KBM-7 (cell line): ENCODE data around the gene SLC19A1.

ENCODE experiments used
- DNase-seq: peaks from one replicate; pipeline ENCODE4 v3.0.0-alpha.2; 2015
- in situ Hi-C: fragments of 300-500 bp; cut with MboI; formaldehyde crosslinking; loops from 2 replicates; pipeline ENCODE4 v1.14.3; 2020; ENCODE audit warnings: low sequenced_read_pairs, low pct_unique_long_range_greater_than_20kb, mixed read lengths

The SLC19A1 gene

DNA sequence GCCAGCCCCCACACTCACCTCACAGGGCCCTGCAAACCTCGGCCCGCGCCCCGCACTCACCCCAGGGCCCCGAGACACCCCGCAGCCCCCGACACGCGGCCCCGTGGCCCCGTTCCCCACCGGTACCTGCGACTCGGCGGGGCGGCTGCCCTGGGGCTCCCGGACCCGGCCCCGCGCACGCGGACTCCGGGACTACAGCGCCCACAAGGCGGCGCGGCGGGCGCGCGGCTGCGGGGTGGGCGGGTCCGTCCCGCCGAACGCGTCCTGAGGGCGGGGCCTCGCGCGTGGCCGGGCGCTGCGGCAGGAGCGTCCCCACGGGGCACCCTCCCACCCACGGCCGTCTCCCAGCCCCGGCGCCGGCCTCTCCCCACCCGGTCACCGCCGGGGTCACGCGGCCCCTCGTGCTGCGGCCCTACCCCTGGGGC is at the start of gene SLC19A1:
TSS of gene SLC19A1 (minus strand) at position 199 of the 425 bp plus-strand sequence. CDS start 4,481 bp downstream, outside the sequence.
- in situ Hi-C loops, result no loop called here
- DNase-seq, result peak; percentile 28

GRCh38 chr21:45591619-45592207 is 49.5 kb upstream of the SLC19A1 start:
- in situ Hi-C loops, result no loop called here
- no peak for DNase-seq

DNA sequence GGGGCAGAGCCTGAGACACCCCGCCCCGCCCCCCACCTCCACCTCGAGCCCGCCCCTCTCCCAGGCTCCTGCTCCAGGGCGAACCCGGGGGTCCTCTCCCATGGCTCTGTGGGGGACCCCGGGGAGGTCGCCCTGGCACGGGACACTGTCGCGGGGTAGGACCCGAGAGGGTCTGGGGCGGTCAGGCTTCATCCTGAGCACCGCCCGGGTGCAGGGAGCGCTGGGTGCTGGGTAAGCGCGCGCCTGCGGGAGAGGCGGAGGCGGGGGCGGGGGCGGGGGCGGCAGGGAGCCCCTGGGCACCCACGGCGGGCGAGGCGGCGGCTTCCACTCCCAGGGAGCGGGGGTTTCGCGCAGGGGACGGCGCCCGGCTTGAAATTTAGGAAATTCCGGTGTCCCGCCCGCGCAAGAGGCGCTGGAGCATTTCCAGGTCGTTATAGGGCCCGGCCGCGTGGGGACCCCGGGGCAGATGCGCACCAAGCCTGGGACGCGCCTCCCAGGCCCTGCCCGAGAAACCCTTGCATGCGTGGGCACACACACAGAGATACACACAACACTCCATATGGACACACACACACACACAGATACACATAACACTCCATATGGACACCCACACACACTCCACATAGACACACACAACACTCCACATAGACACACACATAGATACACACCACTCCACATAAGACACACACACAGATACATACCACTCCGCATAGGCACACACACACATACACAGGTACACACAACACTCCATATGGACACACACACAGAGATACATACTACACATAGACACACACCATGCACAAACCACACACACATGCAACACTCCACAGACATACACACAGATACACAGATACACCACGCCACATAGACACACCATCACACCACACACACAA is 48.7 kb upstream of the SLC19A1 start:
- in situ Hi-C loops, result no loop called here
- peak; percentile 52 for DNase-seq

DNA sequence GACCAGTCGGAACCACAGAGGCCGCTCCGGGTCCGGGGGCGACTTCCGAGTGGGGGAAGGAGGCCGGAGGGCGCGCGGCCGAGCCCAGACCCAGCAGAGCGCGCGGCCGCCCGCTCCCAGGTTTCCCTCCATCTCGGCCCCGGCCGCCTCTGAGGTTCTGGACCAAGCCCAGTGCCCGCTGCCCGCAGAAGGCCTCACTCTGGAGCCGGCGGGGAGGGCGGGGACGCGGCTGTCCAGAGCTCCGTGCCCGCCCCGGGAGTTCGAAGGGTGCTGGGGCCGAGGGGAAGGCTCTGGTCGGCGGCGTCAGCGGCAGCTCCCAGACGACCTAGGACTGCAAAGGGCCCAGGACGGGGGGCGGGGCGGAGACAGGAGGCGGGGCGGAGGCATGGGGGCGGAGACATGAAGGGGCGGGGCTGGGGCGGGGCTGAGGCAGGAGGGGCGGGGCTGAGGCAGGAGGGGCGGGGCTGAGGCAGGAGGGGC is 48.0 kb upstream of the SLC19A1 start:
- in situ Hi-C loops, result no loop called here
- DNase-seq, result no peak

GRCh38 chr21:45589686-45590245 is 47.5 kb upstream of the SLC19A1 start:
- in situ Hi-C loops, result no loop called here
- no peak for DNase-seq

DNA sequence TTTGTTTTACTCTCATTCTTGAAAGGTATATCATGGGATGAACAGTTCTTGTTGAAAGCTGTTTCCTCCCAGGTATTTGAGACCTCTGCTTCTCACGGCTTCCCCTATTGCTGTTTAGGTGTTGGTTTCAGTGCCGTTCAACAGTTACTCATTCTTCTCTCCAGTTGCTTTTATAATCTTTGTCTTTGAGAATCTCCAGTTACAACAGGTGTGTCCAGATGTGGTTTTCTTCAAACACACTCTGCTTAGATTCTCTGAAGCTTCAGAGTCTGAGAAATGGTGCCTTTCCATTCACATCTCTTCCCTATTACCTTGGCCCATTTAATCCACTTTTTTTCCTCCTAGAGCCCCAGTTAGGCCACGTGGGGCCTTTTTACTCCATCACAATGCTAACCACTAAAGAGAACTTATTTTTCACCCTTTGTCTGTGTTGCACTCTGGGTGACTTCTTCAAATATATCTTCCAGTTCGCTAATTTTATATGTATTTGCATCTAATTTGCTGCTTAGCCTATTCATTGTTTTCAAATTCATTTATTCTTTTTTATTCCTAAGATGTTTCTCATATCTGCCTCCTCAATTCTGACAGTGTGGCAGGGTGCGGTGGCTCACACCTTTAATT is 46.7 kb upstream of the SLC19A1 start:
- in situ Hi-C loops, result no loop called here
- no peak for DNase-seq

GRCh38 chr21:45588086-45588825 is 46.0 kb upstream of the SLC19A1 start:
- DNase-seq, result no peak
- in situ Hi-C loops, result no loop called here

- DNase-seq, result no peak
- in situ Hi-C loops, result no loop called here
Observed at GRCh38 chr21:45586289-45586858, 44.1 kb upstream of the SLC19A1 start.

DNA sequence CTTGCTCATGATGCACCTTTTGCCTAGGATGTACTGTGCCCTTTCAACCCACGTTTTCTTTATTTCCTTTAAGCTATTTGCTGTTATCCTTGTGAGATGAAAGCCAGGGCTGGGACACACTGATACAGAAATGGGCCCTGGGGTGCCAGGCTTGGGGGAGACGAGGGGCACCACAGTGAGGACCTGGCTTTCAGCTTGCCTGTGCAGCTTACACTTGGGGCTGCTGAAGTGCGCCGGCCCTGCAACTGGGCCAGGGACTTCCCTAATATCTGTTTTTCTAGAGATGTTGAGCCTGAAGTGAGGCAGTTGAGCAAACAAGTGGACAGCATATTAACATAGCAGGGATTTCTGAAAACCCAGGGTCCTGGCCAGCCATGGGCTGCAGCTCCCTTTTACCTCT is 42.5 kb upstream of the SLC19A1 start:
- no peak for DNase-seq
- in situ Hi-C loops, result no loop called here

- in situ Hi-C loops, result no loop called here
- no peak for DNase-seq
Observed at GRCh38 chr21:45583831-45584509, 41.7 kb upstream of the SLC19A1 start.

GRCh38 chr21:45582128-45582527 is 39.9 kb upstream of the SLC19A1 start:
- in situ Hi-C loops, result no loop called here
- DNase-seq, result no peak

GRCh38 chr21:45581322-45581712 is 39.1 kb upstream of the SLC19A1 start:
- DNase-seq, result no peak
- in situ Hi-C loops, result no loop called here

DNA sequence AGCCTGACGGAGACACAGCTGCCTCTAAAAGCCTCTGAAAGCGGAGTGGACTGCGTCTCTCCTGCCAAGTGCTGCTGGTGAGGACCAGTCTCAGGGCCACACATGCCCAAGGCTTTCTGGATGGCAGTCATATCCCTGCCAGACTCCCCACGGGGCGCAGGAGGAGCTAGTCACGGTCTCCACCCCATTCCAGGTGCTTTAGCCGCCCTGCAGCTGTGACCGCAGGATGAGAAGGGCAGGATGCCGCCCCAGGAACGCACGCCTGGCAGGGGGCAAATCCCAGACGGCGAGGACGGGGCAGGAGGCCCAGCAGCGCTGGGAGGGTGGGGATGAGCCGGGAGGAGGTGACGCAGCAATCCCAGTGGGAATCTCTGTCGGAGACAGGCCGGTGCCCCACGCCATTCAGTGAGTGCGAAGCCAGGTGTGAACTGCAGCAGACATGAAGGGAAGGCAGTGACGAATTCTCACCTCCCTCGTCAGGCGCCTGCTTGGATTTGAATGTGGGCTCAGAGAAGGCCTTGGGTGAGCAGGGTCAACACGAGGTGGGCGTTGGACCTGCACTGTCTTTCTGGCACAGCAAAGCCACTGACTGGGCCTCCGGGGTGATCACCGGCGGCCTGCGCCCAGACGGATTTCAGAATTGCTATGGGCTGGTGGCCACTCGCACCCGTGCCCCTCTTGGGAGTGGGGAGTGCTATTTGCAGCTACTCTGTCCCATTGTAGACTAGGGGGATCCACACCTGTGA is 38.5 kb upstream of the SLC19A1 start:
- in situ Hi-C loops, result no loop called here
- DNase-seq, result no peak

DNA sequence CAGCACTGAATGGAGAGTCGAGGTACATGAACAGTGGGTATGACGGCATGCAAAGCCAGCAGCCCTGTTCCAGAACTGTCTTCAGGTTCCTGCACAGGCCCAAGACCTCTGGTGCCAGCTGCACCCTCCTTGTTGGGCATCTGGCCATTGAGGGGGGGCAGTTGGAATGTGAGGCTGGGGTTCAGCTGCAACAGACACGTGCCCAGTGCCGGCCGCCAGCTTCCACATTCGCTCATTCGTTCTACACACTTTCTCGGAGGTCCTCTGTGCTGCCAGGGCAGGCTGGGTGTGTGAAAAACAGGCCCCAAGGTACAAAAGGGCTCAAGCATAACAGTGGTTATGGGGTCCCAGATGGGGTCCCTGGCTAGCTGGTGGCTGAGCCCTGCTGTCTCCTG is 37.9 kb upstream of the SLC19A1 start:
- DNase-seq, result no peak
- in situ Hi-C loops, result no loop called here

- no peak for DNase-seq
- in situ Hi-C loops, result no loop called here
Observed at GRCh38 chr21:45579383-45580180, 37.3 kb upstream of the SLC19A1 start.

- in situ Hi-C loops, result no loop called here
- no peak for DNase-seq
Observed at GRCh38 chr21:45578811-45579381, 36.7 kb upstream of the SLC19A1 start.
